WTC11 (cell line): ENCODE results near the gene KCTD1. TPM values are rescaled to one million over a fixed set of nuclear protein-coding genes. Genes with fewer than 3 reads are reported as not detected.

Source experiments
- ATAC-seq: fragments of 200-7000 bp; cut with Tn5 transposase; 2 replicates; pipeline ENCODE4 v1.10.0; 2021; ENCODE audit warnings: mild to moderate bottlenecking, moderate library complexity
- CTCF ChIA-PET: fragments of 300-600 bp; sonication (Branson Sonifier 250); formaldehyde crosslinking; loops from one replicate; lab custom pipeline; 2021; ENCODE audit warnings: antibody characterized with exemption; lab: Charles Lee
- POLR2A ChIA-PET: fragments of 350-600 bp; sonication (Branson Sonifier 250); formaldehyde crosslinking; loops from one replicate; lab custom pipeline; 2021; ENCODE audit warnings: antibody characterized with exemption; lab: Charles Lee
- DNase-seq: peaks from one replicate; pipeline ENCODE4 v3.0.0; 2021; ENCODE audit warnings: low spot score
- H3K27ac Mint-ChIP-seq: 2 replicates; pipeline ENCODE4 v1.8.0; 2021; ENCODE audit warnings: mixed read lengths
- H3K27me3 Mint-ChIP-seq: 2 replicates; pipeline ENCODE4 v1.8.0; 2021; ENCODE audit warnings: low read depth, mild to moderate bottlenecking, moderate library complexity, mixed read lengths
- H3K36me3 Mint-ChIP-seq: 2 replicates; pipeline ENCODE4 v1.8.0; 2021; ENCODE audit warnings: mixed read lengths
- H3K4me1 Mint-ChIP-seq: 2 replicates; pipeline ENCODE4 v1.8.0; 2022; ENCODE audit warnings: mixed read lengths
- H3K4me3 Mint-ChIP-seq: 2 replicates; pipeline ENCODE4 v1.8.0; 2021; ENCODE audit warnings: mild to moderate bottlenecking, moderate library complexity, mixed read lengths
- H3K9me3 Mint-ChIP-seq: 2 replicates; pipeline ENCODE4 v1.8.0; 2021; ENCODE audit warnings: mixed read lengths
- AR ChIP-seq: fragments of 250-450 bp; sonication (Bioruptor Pico); IDR thresholded peaks from 2 replicates; pipeline ENCODE4 v1.9.0; 2021; ENCODE audit warnings: mild to moderate bottlenecking
- ATF1 ChIP-seq: sonication (generic); formaldehyde crosslinking; IDR thresholded peaks from 2 replicates; pipeline ENCODE4 v1.8.1; 2023; ENCODE audit warnings: mild to moderate bottlenecking, moderate library complexity, missing genetic modification reagents
- CREB1 ChIP-seq: sonication (generic); formaldehyde crosslinking; IDR thresholded peaks from 2 replicates; pipeline ENCODE4 v1.8.0; 2023; ENCODE audit warnings: mild to moderate bottlenecking, missing genetic modification reagents
- CTCF ChIP-seq: fragments of 200-600 bp; IDR thresholded peaks from 2 replicates; pipeline ENCODE4 v1.8.0; 2022; ENCODE audit warnings: antibody characterized with exemption
- NFE2L1 ChIP-seq: sonication (generic); formaldehyde crosslinking; IDR thresholded peaks from 2 replicates; pipeline ENCODE4 v1.8.1; 2023; ENCODE audit warnings: missing genetic modification reagents
- NFYB ChIP-seq: sonication (generic); formaldehyde crosslinking; conservative IDR thresholded peaks from 2 replicates; pipeline ENCODE4 v1.8.0; 2022; ENCODE audit warnings: low read depth, missing genetic modification reagents
- STAT6 ChIP-seq: sonication (generic); formaldehyde crosslinking; conservative IDR thresholded peaks from 2 replicates; pipeline ENCODE4 v1.8.1; 2023; ENCODE audit warnings: mild to moderate bottlenecking, low read depth, missing genetic modification reagents, moderate library complexity
- ZBTB21 ChIP-seq: sonication (generic); formaldehyde crosslinking; IDR thresholded peaks from 2 replicates; pipeline ENCODE4 v1.8.1; 2023; ENCODE audit warnings: mild to moderate bottlenecking, missing genetic modification reagents, borderline replicate concordance
- ZNF138 ChIP-seq: sonication (generic); formaldehyde crosslinking; conservative IDR thresholded peaks from 2 replicates; pipeline ENCODE4 v1.8.1; 2022; ENCODE audit warnings: mild to moderate bottlenecking, moderate library complexity, missing genetic modification reagents
- ZNF416 ChIP-seq: fragments of 250-450 bp; sonication (Bioruptor Pico); IDR thresholded peaks from 2 replicates; pipeline ENCODE4 v1.9.0; 2021; ENCODE audit warnings: mild to moderate bottlenecking, inconsistent platforms
- ZNF423 ChIP-seq: fragments of 250-450 bp; sonication (Bioruptor Pico); IDR thresholded peaks from 2 replicates; pipeline ENCODE4 v2.1.2; 2022; ENCODE audit warnings: mild to moderate bottlenecking, moderate library complexity
- ZNF671 ChIP-seq: fragments of 250-450 bp; sonication (Bioruptor Pico); IDR thresholded peaks from 2 replicates; pipeline ENCODE4 v1.8.0; 2021; ENCODE audit warnings: mild to moderate bottlenecking
- total RNA-seq: library from RNA; stranded (reverse); gene quantifications from 3 replicates; pipeline ENCODE4 v1.2.3, GENCODE V29; 2021
- TF ChIP-seq, protein P1 (sequence below): sonication (generic); formaldehyde crosslinking; conservative IDR thresholded peaks from 2 replicates; pipeline ENCODE4 v1.8.1; 2022; ENCODE audit warnings: mild to moderate bottlenecking, missing genetic modification reagents
- TF ChIP-seq, protein P2 (sequence below): sonication (generic); formaldehyde crosslinking; IDR thresholded peaks from 2 replicates; pipeline ENCODE4 v1.8.0; 2022; ENCODE audit warnings: mild to moderate bottlenecking, missing genetic modification reagents
- TF ChIP-seq, protein P3 (sequence below): sonication (generic); formaldehyde crosslinking; IDR thresholded peaks from 2 replicates; pipeline ENCODE4 v1.8.1; 2023; ENCODE audit warnings: mild to moderate bottlenecking, missing genetic modification reagents
- TF ChIP-seq, protein P4 (sequence below): fragments of 250-450 bp; sonication (Bioruptor Pico); IDR thresholded peaks from 2 replicates; pipeline ENCODE4 v1.9.0; 2021; ENCODE audit warnings: moderate library complexity, mild to moderate bottlenecking, inconsistent platforms, borderline replicate concordance

Gene KCTD1
- total RNA-seq, 1 experiment from 2014 or later: 23.3 TPM

- TF ChIP-seq ZNF138 (CRISPR knock-in tag) (no peak), ZNF423 (CRISPR knock-in tag) (no peak), ZNF416 (CRISPR knock-in tag) (no peak), NFE2L1 (CRISPR knock-in tag) (no peak), CREB1 (no peak), ATF1 (CRISPR knock-in tag) (no peak), NFYB (CRISPR knock-in tag) (no peak), AR (CRISPR knock-in tag) (no peak), ZNF671 (CRISPR knock-in tag) (no peak), CTCF (no peak), STAT6 (CRISPR knock-in tag) (no peak), ZBTB21 (CRISPR knock-in tag) (no peak)
- TF ChIP-seq, protein P1, sequence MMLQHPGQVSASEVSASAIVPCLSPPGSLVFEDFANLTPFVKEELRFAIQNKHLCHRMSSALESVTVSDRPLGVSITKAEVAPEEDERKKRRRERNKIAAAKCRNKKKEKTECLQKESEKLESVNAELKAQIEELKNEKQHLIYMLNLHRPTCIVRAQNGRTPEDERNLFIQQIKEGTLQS (CRISPR knock-in tag): no peak
- TF ChIP-seq, protein P2, sequence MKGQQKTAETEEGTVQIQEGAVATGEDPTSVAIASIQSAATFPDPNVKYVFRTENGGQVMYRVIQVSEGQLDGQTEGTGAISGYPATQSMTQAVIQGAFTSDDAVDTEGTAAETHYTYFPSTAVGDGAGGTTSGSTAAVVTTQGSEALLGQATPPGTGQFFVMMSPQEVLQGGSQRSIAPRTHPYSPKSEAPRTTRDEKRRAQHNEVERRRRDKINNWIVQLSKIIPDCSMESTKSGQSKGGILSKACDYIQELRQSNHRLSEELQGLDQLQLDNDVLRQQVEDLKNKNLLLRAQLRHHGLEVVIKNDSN (CRISPR knock-in tag): no peak
- TF ChIP-seq, protein P3, sequence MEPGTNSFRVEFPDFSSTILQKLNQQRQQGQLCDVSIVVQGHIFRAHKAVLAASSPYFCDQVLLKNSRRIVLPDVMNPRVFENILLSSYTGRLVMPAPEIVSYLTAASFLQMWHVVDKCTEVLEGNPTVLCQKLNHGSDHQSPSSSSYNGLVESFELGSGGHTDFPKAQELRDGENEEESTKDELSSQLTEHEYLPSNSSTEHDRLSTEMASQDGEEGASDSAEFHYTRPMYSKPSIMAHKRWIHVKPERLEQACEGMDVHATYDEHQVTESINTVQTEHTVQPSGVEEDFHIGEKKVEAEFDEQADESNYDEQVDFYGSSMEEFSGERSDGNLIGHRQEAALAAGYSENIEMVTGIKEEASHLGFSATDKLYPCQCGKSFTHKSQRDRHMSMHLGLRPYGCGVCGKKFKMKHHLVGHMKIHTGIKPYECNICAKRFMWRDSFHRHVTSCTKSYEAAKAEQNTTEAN (CRISPR knock-in tag): no peak
- TF ChIP-seq, protein P4, sequence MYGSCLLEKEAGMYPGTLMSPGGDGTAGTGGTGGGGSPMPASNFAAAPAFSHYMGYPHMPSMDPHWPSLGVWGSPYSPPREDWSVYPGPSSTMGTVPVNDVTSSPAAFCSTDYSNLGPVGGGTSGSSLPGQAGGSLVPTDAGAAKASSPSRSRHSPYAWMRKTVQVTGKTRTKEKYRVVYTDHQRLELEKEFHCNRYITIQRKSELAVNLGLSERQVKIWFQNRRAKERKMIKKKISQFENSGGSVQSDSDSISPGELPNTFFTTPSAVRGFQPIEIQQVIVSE (CRISPR knock-in tag): no peak
- Mint-ChIP-seq H3K27ac (no peak overlapping the region), H3K4me1 (peaks cover 34% of the 10 kb centered on the region), H3K4me3 (no peak overlapping the region), H3K9me3 (no peaks in the 10 kb centered on the region), H3K27me3 (peaks cover 13% of the 10 kb centered on the region), H3K36me3 (no peaks in the 10 kb centered on the region)
- DNase-seq (no peak), ATAC-seq (no peak)
- POLR2A ChIA-PET: no interaction called here
- CTCF ChIA-PET: interaction anchor here (0.9 to 3.3 kb wide), 5 partner anchors 21 to 185 kb away, joined by 3 to 18 read pairs (median 4); partner anchors contain the start of gene KCTD1
Measured at GRCh38 chr18:26568513-26568912, 20.2 kb upstream of the KCTD1 start.
